ENCODE results near the gene LNX1. TPM values are rescaled to one million over a fixed set of nuclear protein-coding genes. Genes with fewer than 3 reads are reported as not detected.

Gene LNX1
- total RNA-seq, 1 experiment from 2014 or later: 3.3 TPM

DNA sequence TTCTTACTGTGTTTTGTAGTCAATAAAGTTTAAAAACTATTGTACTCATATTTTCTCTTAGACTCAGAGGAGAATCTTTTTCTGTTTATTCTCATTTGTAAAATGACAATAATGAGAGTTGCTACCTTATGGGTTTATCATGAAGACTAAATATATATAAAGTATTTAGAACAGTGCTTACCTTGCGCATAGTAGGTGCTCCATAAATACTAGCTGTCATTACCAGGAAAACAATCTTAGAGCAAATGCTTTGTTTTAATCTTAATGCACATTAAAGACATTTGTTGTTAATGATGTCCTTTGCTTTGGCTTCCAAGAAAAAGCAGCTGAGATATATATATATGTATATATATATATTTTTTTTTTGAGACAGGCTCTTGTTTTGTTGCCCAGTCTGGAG, 168.9 kb downstream of the LNX1 start:
- ATAC-seq (no peak), DNase-seq (ENCODE audit: low read depth, low spot score) (no peak)
- CTCF ChIA-PET: no interaction called here
- no peaks in the 10 kb centered on the region for H3K9me2 ChIP-seq (ENCODE audit: insufficient read depth)
- no peak overlapping the region for H2AFZ ChIP-seq (ENCODE audit: low read depth, low read length, poor library complexity, severe bottlenecking)
- RAD21 ChIA-PET (ENCODE audit: low non-redundant PET in 1 of 2, low total read pairs in 2 of 2, uncharacterized antibody in 2 of 2, unreplicated experiment in 2 of 2): no interaction called here
- peaks cover 0 to 4% of the 10 kb centered on the region in 2 experiments; a peak in 1 of 4 replicates for H3K36me3 ChIP-seq (ENCODE audit: control insufficient read depth in 1 of 2, insufficient read depth in 2 of 2, low read length in 2 of 2)
- BruUV-seq (replicated peaks): no TSS peak
- TF ChIP-seq ZNF274 (IDR thresholded peaks at IDR 0.05; ENCODE audit: low read depth, low read length): no peak
- no peak for TF ChIP-seq YY1 (IDR thresholded peaks at IDR 0.05; ENCODE audit: extremely low read depth, insufficient replicate concordance, low read depth, low read length)
- TF ChIP-seq EZH2 (IDR thresholded peaks at IDR 0.05): no peak
- TF ChIP-seq SRF (IDR thresholded peaks at IDR 0.05; ENCODE audit: low read depth): no peak
- TF ChIP-seq EZH2phosphoT487 (IDR thresholded peaks at IDR 0.05; ENCODE audit: borderline replicate concordance): no peak
- no peak for TF ChIP-seq FOSL1 (IDR thresholded peaks at IDR 0.05; ENCODE audit: low read depth)
- no peak for TF ChIP-seq POLR2A (IDR thresholded peaks at IDR 0.05; ENCODE audit: borderline replicate concordance, extremely low read depth, insufficient read depth, insufficient read length)
- TF ChIP-seq, protein P1, sequence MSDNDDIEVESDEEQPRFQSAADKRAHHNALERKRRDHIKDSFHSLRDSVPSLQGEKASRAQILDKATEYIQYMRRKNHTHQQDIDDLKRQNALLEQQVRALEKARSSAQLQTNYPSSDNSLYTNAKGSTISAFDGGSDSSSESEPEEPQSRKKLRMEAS (IDR thresholded peaks at IDR 0.05): no peak
- TF ChIP-seq, protein P2, sequence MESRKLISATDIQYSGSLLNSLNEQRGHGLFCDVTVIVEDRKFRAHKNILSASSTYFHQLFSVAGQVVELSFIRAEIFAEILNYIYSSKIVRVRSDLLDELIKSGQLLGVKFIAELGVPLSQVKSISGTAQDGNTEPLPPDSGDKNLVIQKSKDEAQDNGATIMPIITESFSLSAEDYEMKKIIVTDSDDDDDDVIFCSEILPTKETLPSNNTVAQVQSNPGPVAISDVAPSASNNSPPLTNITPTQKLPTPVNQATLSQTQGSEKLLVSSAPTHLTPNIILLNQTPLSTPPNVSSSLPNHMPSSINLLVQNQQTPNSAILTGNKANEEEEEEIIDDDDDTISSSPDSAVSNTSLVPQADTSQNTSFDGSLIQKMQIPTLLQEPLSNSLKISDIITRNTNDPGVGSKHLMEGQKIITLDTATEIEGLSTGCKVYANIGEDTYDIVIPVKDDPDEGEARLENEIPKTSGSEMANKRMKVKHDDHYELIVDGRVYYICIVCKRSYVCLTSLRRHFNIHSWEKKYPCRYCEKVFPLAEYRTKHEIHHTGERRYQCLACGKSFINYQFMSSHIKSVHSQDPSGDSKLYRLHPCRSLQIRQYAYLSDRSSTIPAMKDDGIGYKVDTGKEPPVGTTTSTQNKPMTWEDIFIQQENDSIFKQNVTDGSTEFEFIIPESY (IDR thresholded peaks at IDR 0.05; ENCODE audit: extremely low read depth, insufficient replicate concordance, low read length): no peak
- TF ChIP-seq CBX3 (IDR thresholded peaks at IDR 0.05; ENCODE audit: low read depth): no peak
- TF ChIP-seq SIN3A (IDR thresholded peaks at IDR 0.05; ENCODE audit: low read depth): no peak
- TF ChIP-seq CEBPB (IDR thresholded peaks at IDR 0.05; ENCODE audit: low read depth): no peak
- TF ChIP-seq, protein P3, sequence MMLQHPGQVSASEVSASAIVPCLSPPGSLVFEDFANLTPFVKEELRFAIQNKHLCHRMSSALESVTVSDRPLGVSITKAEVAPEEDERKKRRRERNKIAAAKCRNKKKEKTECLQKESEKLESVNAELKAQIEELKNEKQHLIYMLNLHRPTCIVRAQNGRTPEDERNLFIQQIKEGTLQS (IDR thresholded peaks at IDR 0.05): no peak
- TF ChIP-seq ZFX (IDR thresholded peaks at IDR 0.05): no peak
- TF ChIP-seq JUND (IDR thresholded peaks at IDR 0.05): no peak
- 0 out of 2 replicates have a peak, but pooled peaks cover 11% of the 10 kb centered on the region for H4K20me1 ChIP-seq (ENCODE audit: insufficient read depth)
- no peaks in the 10 kb centered on the region for H3K9me3 ChIP-seq (ENCODE audit: control insufficient read depth in 1 of 2, insufficient read depth in 1 of 2, low read depth in 1 of 2, low read length in 2 of 2)
- intact Hi-C loops (cut with micrococcal nuclease): no loop called here
- H3K4me2 ChIP-seq (ENCODE audit: low read length): no peak overlapping the region
- no peak overlapping the region for H3K27ac ChIP-seq (ENCODE audit: low read depth, low read length)
- H3K27me3 ChIP-seq (ENCODE audit: insufficient read depth, low read length): no peaks in the 10 kb centered on the region
- POLR2A ChIA-PET: no interaction called here
- no peak overlapping the region for H3K4me3 ChIP-seq (replicated peaks in 1 of 2; ENCODE audit: low read depth in 1 of 2, low read length in 2 of 2)
- peaks cover 40% of the 10 kb centered on the region for H3K79me2 ChIP-seq (ENCODE audit: insufficient read depth, low read length)
- no peaks in the 10 kb centered on the region for H3K4me1 ChIP-seq (ENCODE audit: control insufficient read depth in 1 of 2, insufficient read depth in 2 of 2, low read length in 2 of 2)
- no peak overlapping the region for H3K9ac ChIP-seq (ENCODE audit: low read length)

Measured in HCT116 (cell line).